DND-41 (cell line): ENCODE measurements around the gene TNIK.

Source experiments
- ATAC-seq: fragments of 200-7000 bp; cut with Tn5 transposase; 3 replicates; pipeline ENCODE4 v1.9.1; 2021; ENCODE audit warnings: low read depth; ENCODE audit not compliant: insufficient read depth
- DNase-seq: peaks from one replicate; pipeline ENCODE4 v3.0.0-alpha.2; 2020
- H2AFZ ChIP-seq: 2 replicates; pipeline ENCODE4 v1.6.0; 2012; ENCODE audit warnings: low read depth, low read length
- H3K27ac ChIP-seq: 2 replicates; pipeline ENCODE4 v1.5.1; 2012; ENCODE audit warnings: low read length, inconsistent platforms
- H3K27me3 ChIP-seq: fragments of 200-600 bp; sonication (generic); 2 replicates; pipeline ENCODE4 v1.6.0; 2012; ENCODE audit warnings: low read length, mild to moderate bottlenecking, inconsistent platforms; ENCODE audit not compliant: insufficient read depth, poor library complexity
- H3K36me3 ChIP-seq: 2 replicates; pipeline ENCODE4 v1.5.1; 2012; ENCODE audit warnings: low read length, inconsistent platforms; ENCODE audit not compliant: insufficient read depth
- H3K4me1 ChIP-seq: 2 replicates; pipeline ENCODE4 v1.5.1; 2012; ENCODE audit warnings: mild to moderate bottlenecking, low read length; ENCODE audit not compliant: insufficient read depth
- H3K4me2 ChIP-seq: 2 replicates; pipeline ENCODE4 v1.6.0; 2012; ENCODE audit warnings: mild to moderate bottlenecking, moderate library complexity, low read length, inconsistent platforms; ENCODE audit not compliant: insufficient read depth
- H3K4me3 ChIP-seq, 2 experiments: fragments of 200-600 bp in 1 of 2; shearing (Covaris generic) in 1 of 2; 2 replicates each; pipeline ENCODE4 v1.5.1; 2012 to 2016; ENCODE audit warnings: inconsistent platforms in 2 of 2, low read length in 2 of 2, mild to moderate bottlenecking in 2 of 2, low read depth in 1 of 2, moderate library complexity in 1 of 2
- H3K79me2 ChIP-seq: 2 replicates; pipeline ENCODE4 v1.6.0; 2012; ENCODE audit warnings: low read length, inconsistent platforms; ENCODE audit not compliant: insufficient read depth
- H3K9ac ChIP-seq: 2 replicates; pipeline ENCODE4 v1.6.0; 2012; ENCODE audit warnings: low read depth, mild to moderate bottlenecking, inconsistent platforms, low read length, moderate library complexity
- H3K9me3 ChIP-seq: 2 replicates; pipeline ENCODE4 v1.5.1; 2012; ENCODE audit warnings: low read length, moderate library complexity, mild to moderate bottlenecking, inconsistent platforms; ENCODE audit not compliant: insufficient read depth, severe bottlenecking
- H4K20me1 ChIP-seq: 2 replicates; pipeline ENCODE4 v1.6.0; 2012; ENCODE audit warnings: low read length; ENCODE audit not compliant: insufficient read depth
- CTCF ChIP-seq: IDR thresholded peaks from 2 replicates; pipeline ENCODE4 v1.5.1; 2012; ENCODE audit warnings: borderline replicate concordance, low read length, moderate library complexity, mild to moderate bottlenecking; ENCODE audit not compliant: poor library complexity, severe bottlenecking; ENCODE audit errors: extremely low read depth
- EZH2 ChIP-seq: IDR thresholded peaks from 3 replicates; pipeline ENCODE4 v1.6.1; 2012; ENCODE audit warnings: borderline replicate concordance, low read depth, mild to moderate bottlenecking, moderate library complexity, low read length, inconsistent platforms; ENCODE audit not compliant: severe bottlenecking

The TNIK gene

GRCh38 chr3:171503817-171504216 lies 43.6 kb upstream of the TNIK start:
- H3K4me1 ChIP-seq = no peaks in the 10 kb centered on the region
- no peaks in the 10 kb centered on the region for H3K27me3 ChIP-seq
- no peak for DNase-seq
- no peak overlapping the region for H3K9ac ChIP-seq
- no peaks in the 10 kb centered on the region for H4K20me1 ChIP-seq
- H3K4me2 ChIP-seq = no peak overlapping the region
- ATAC-seq = no peak
- no peak overlapping the region for H2AFZ ChIP-seq
- H3K36me3 ChIP-seq = no peaks in the 10 kb centered on the region
- no peaks in the 10 kb centered on the region for H3K9me3 ChIP-seq
- H3K79me2 ChIP-seq = no peaks in the 10 kb centered on the region
- H3K4me3 ChIP-seq = no peak overlapping the region
- no peak overlapping the region for H3K27ac ChIP-seq
- TF ChIP-seq CTCF (no peak), EZH2 (no peak)

GRCh38 chr3:171498921-171499320 lies 38.7 kb upstream of the TNIK start:
- Histone ChIP-seq H3K4me1 (no peaks in the 10 kb centered on the region), H3K36me3 (no peaks in the 10 kb centered on the region), H3K27me3 (no peaks in the 10 kb centered on the region), H3K79me2 (no peaks in the 10 kb centered on the region), H2AFZ (no peak overlapping the region), H3K9me3 (no peaks in the 10 kb centered on the region), H3K9ac (no peak overlapping the region), H4K20me1 (no peaks in the 10 kb centered on the region), H3K27ac (no peak overlapping the region), H3K4me3 (no peak overlapping the region), H3K4me2 (no peak overlapping the region)
- ATAC-seq (no peak), DNase-seq (no peak)
- no peak for TF ChIP-seq CTCF
- TF ChIP-seq EZH2 = no peak

- no peaks in the 10 kb centered on the region for H3K79me2 ChIP-seq
- H3K4me1 ChIP-seq = no peaks in the 10 kb centered on the region
- H3K4me3 ChIP-seq = no peak overlapping the region
- ATAC-seq (no peak), DNase-seq (no peak)
- no peaks in the 10 kb centered on the region for H3K36me3 ChIP-seq
- H3K9me3 ChIP-seq = no peaks in the 10 kb centered on the region
- no peak overlapping the region for H3K4me2 ChIP-seq
- H3K27me3 ChIP-seq = no peaks in the 10 kb centered on the region
- no peaks in the 10 kb centered on the region for H4K20me1 ChIP-seq
- H3K27ac ChIP-seq = no peak overlapping the region
- TF ChIP-seq EZH2 (no peak), CTCF (no peak)
- no peak overlapping the region for H3K9ac ChIP-seq
- no peak overlapping the region for H2AFZ ChIP-seq
Observed at GRCh38 chr3:171497468-171497867, 37.3 kb upstream of the TNIK start.

GRCh38 chr3:171495413-171495812 lies 35.2 kb upstream of the TNIK start:
- no peaks in the 10 kb centered on the region for H3K79me2 ChIP-seq
- ATAC-seq (no peak), DNase-seq (no peak)
- no peaks in the 10 kb centered on the region for H3K36me3 ChIP-seq
- TF ChIP-seq CTCF = no peak
- TF ChIP-seq EZH2 = no peak
- H3K4me1 ChIP-seq = no peaks in the 10 kb centered on the region
- H3K27me3 ChIP-seq = no peaks in the 10 kb centered on the region
- H3K4me2 ChIP-seq = no peak overlapping the region
- no peak overlapping the region for H3K9ac ChIP-seq
- no peaks in the 10 kb centered on the region for H3K9me3 ChIP-seq
- H3K4me3 ChIP-seq = no peak overlapping the region
- no peaks in the 10 kb centered on the region for H4K20me1 ChIP-seq
- no peak overlapping the region for H2AFZ ChIP-seq
- H3K27ac ChIP-seq = no peak overlapping the region
